Memory B cell (primary cell): ENCODE results near the gene ATXN1.

ENCODE experiments used
- ATAC-seq: fragments of 150-1000 bp; cut with Tn5 transposase; 2 replicates; pipeline ENCODE4 v1.10.0; 2021; ENCODE audit warnings: low read depth, mild to moderate bottlenecking, moderate library complexity
- DNase-seq, 2 donors: peaks; one replicate each; pipeline ENCODE4 v3.0.0; 2022; ENCODE audit warnings: low spot score in 2 of 2
- H3K27ac Mint-ChIP-seq: one replicate; pipeline ENCODE4 v1.8.0; 2022; ENCODE audit warnings: mild to moderate bottlenecking, moderate library complexity, mixed read lengths
- H3K27me3 Mint-ChIP-seq: one replicate; pipeline ENCODE4 v1.8.0; 2022; ENCODE audit warnings: mixed read lengths
- H3K36me3 Mint-ChIP-seq: one replicate; pipeline ENCODE4 v1.8.0; 2022; ENCODE audit warnings: mild to moderate bottlenecking, mixed read lengths
- H3K4me1 Mint-ChIP-seq: one replicate; pipeline ENCODE4 v1.8.0; 2022; ENCODE audit warnings: mixed read lengths
- H3K4me3 Mint-ChIP-seq: one replicate; pipeline ENCODE4 v1.8.0; 2022; ENCODE audit warnings: mild to moderate bottlenecking, moderate library complexity, mixed read lengths
- H3K9me3 Mint-ChIP-seq: one replicate; pipeline ENCODE4 v1.8.0; 2022; ENCODE audit warnings: mixed read lengths

Gene ATXN1

DNA sequence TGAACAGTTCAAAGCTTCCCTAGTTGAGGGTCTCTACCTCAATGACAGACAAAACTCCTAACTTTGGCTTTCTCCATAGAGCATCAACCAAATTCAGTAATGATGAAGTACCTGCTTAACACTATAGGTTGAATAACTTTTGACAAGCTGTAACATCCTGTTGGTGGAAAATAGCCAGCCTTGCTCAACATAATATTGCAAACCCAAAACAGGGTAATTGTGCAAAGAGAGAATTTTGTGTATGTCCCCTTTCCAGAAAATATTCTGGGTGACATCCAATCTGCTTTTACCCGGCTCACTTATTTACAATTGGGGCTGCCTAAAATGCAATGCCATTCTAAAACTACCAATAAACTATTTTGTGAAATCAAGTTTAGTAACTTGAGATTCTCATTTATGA, 72.8 kb downstream of the ATXN1 start:
- H3K36me3 Mint-ChIP-seq, result no peaks in the 10 kb centered on the region
- no peaks in the 10 kb centered on the region for H3K27me3 Mint-ChIP-seq
- ATAC-seq (no peak), DNase-seq (no peak)
- peak overlapping the region; percentile 18 for H3K27ac Mint-ChIP-seq
- H3K4me1 Mint-ChIP-seq, result peaks cover 40% of the 10 kb centered on the region
- no peaks in the 10 kb centered on the region for H3K9me3 Mint-ChIP-seq
- no peak overlapping the region for H3K4me3 Mint-ChIP-seq

GRCh38 chr6:16687045-16687444, 74.2 kb downstream of the ATXN1 start:
- Mint-ChIP-seq H3K27ac (peak overlapping the region; percentile 74), H3K4me3 (peak overlapping the region; percentile 7), H3K9me3 (no peaks in the 10 kb centered on the region), H3K4me1 (peaks cover 42% of the 10 kb centered on the region), H3K36me3 (no peaks in the 10 kb centered on the region), H3K27me3 (no peaks in the 10 kb centered on the region)
- no peak for ATAC-seq
- no peak for DNase-seq

DNA sequence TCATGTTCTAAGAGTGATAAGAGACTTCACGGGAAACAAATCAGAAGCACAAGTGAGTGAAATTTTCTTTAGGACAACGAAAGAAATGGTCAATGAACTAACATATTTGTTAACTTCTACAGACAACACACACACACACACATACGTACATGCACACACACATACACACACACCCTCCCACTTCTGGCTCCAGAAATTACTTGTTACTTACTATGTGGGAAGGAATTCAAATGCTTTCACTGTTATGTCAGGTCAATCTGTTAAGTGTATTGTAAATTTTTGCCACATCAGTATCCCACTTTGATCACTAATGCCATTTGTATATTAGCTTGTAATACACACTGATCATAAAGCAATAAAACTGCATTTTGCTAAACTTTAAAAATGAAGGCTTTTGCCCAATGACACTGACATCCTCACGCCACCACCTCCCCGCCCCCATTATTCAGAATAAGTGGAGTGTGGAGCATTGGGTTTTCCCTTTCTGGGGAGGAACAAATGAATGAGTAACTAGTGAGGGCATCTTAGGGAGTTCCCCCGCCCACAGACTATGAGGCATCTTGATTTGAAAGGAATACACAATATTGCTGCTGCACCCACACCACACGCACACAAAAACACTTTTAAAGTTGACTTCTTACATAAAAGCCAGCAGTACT, 76.2 kb downstream of the ATXN1 start:
- Mint-ChIP-seq H3K27me3 (no peaks in the 10 kb centered on the region), H3K4me1 (peaks cover 31% of the 10 kb centered on the region), H3K27ac (peak overlapping the region; percentile 36), H3K9me3 (no peaks in the 10 kb centered on the region), H3K4me3 (no peak overlapping the region), H3K36me3 (peaks cover 9% of the 10 kb centered on the region)
- ATAC-seq (peak; percentile 89), DNase-seq (peak in 1 of 2 donors; percentile 37)

DNA sequence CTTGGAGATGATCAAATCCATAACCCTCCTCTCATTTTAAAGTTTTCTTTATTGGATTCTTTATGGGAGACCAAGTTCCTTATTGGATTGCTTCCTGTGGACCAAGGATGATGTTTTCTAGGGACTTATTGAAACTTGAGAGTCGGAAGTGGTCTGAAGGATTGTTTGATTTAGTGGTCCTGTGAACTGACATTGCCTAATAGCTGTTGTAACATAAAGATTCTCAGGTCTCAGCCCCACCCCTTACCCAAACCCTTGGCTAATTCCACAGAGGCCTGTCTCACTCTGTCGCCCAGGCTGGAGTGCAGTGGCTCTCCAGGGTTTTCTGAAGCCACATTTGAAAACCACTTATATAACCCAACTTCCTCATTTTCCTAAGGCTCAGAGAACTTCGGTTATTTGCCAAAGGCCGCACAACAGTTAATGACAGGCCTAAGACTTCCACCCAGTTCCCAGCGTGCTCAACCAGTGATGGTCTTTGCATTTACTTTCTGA, 77.0 kb downstream of the ATXN1 start:
- peaks cover 10% of the 10 kb centered on the region for H3K36me3 Mint-ChIP-seq
- peak overlapping the region; percentile 78 for H3K27ac Mint-ChIP-seq
- no peak for DNase-seq
- ATAC-seq, result peak; percentile 45
- H3K4me1 Mint-ChIP-seq, result peaks cover 31% of the 10 kb centered on the region
- H3K4me3 Mint-ChIP-seq, result no peak overlapping the region
- H3K9me3 Mint-ChIP-seq, result no peaks in the 10 kb centered on the region
- peaks cover under 1% of the 10 kb centered on the region for H3K27me3 Mint-ChIP-seq

GRCh38 chr6:16683641-16684194, 77.5 kb downstream of the ATXN1 start:
- Mint-ChIP-seq H3K27ac (peak overlapping the region; percentile 78), H3K4me1 (peaks cover 32% of the 10 kb centered on the region)

DNA sequence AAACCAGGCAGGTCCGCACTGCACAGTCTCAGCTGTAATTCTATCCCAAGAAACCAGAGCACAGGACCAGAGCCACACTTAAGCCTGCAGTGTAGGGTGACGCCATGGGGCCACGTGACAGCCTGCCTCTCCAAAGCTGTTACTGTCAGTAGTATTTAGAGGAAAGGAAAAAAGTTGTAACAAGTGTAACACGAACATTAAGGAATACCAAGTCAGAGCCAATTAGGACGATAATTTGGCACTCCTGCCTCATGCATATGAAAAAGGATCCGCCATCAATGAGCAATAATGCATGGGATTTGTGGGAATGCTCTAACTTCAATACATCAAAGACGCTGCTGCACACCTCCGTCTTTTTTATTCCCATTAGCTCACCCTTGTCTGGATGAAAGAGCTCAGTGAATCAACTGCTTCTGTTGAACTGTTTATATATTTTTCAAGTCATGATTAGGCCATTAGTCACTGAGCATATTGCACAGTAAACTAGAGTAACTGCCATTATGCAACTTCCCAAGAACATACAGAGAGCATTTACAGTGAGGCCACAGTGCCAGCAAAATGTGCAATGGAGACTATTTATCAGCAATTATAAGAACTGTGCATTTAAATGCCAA, 79.9 kb downstream of the ATXN1 start:
- Mint-ChIP-seq H3K27me3 (peaks cover 5% of the 10 kb centered on the region), H3K4me1 (peaks cover 22% of the 10 kb centered on the region), H3K4me3 (no peak overlapping the region), H3K27ac (no peak overlapping the region), H3K9me3 (peaks cover 3% of the 10 kb centered on the region), H3K36me3 (peaks cover 15% of the 10 kb centered on the region)
- no peak for ATAC-seq
- DNase-seq, result no peak

More at GRCh38 chr6:16683641-16684194, 77.5 kb downstream of the ATXN1 start:
- peaks cover 3% of the 10 kb centered on the region for H3K9me3 Mint-ChIP-seq
- no peak for DNase-seq
- H3K4me3 Mint-ChIP-seq, result no peak overlapping the region
- peaks cover 5% of the 10 kb centered on the region for H3K27me3 Mint-ChIP-seq
- ATAC-seq, result peak; percentile 41
- H3K36me3 Mint-ChIP-seq, result peaks cover 15% of the 10 kb centered on the region

GRCh38 chr6:16679050-16679449, 82.2 kb downstream of the ATXN1 start:
- ATAC-seq, result no peak

GRCh38 chr6:16677458-16677857, 83.8 kb downstream of the ATXN1 start:
- peaks cover 6% of the 10 kb centered on the region for H3K4me1 Mint-ChIP-seq
- no peak overlapping the region for H3K27ac Mint-ChIP-seq
- no peak for ATAC-seq

More at GRCh38 chr6:16679050-16679449, 82.2 kb downstream of the ATXN1 start:
- Mint-ChIP-seq H3K27ac (no peak overlapping the region), H3K27me3 (peaks cover 5% of the 10 kb centered on the region), H3K9me3 (peaks cover 3% of the 10 kb centered on the region), H3K4me3 (no peak overlapping the region), H3K4me1 (peaks cover 12% of the 10 kb centered on the region), H3K36me3 (peaks cover 18% of the 10 kb centered on the region)
- no peak for DNase-seq

DNA sequence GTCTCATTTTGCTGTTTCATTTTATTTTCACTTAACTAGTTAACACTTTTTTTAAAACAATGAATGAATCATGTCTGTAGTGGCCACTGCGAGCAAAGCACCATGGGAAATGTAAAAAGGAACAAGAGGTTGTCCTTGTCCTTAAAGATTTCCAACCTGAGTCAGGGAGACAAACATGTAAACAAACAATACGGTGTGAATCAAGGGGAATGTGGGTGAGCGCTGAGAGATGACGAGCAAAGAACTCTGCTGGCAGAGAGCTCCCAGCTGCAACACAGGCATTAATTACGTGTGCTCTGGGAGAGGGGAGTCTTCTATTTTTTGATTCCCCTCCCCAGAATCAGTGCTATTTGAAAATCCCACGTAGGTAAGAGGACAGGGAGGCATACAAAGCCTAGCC, 84.3 kb downstream of the ATXN1 start:
- no peak for ATAC-seq
- H3K36me3 Mint-ChIP-seq, result peaks cover 20% of the 10 kb centered on the region
- no peak overlapping the region for H3K4me3 Mint-ChIP-seq
- H3K27ac Mint-ChIP-seq, result no peak overlapping the region
- peaks cover 3% of the 10 kb centered on the region for H3K9me3 Mint-ChIP-seq
- H3K4me1 Mint-ChIP-seq, result peaks cover 8% of the 10 kb centered on the region
- DNase-seq, result no peak
- peaks cover 5% of the 10 kb centered on the region for H3K27me3 Mint-ChIP-seq

More at GRCh38 chr6:16677458-16677857, 83.8 kb downstream of the ATXN1 start:
- Mint-ChIP-seq H3K4me3 (no peak overlapping the region), H3K27me3 (peaks cover 5% of the 10 kb centered on the region), H3K9me3 (peaks cover 3% of the 10 kb centered on the region), H3K36me3 (peaks cover 18% of the 10 kb centered on the region)
- DNase-seq, result no peak

- H3K36me3 Mint-ChIP-seq, result peaks cover 15% of the 10 kb centered on the region
- peaks cover 3% of the 10 kb centered on the region for H3K9me3 Mint-ChIP-seq
- DNase-seq (no peak), ATAC-seq (no peak)
- H3K4me3 Mint-ChIP-seq, result no peak overlapping the region
- peaks cover 5% of the 10 kb centered on the region for H3K27me3 Mint-ChIP-seq
- H3K27ac Mint-ChIP-seq, result no peak overlapping the region
- H3K4me1 Mint-ChIP-seq, result peaks cover 9% of the 10 kb centered on the region
Observed at GRCh38 chr6:16676376-16676775, 84.9 kb downstream of the ATXN1 start.

- Mint-ChIP-seq H3K27me3 (peaks cover 5% of the 10 kb centered on the region), H3K27ac (no peak overlapping the region), H3K36me3 (peaks cover 11% of the 10 kb centered on the region), H3K4me3 (no peak overlapping the region), H3K4me1 (peaks cover 19% of the 10 kb centered on the region), H3K9me3 (peaks cover 3% of the 10 kb centered on the region)
- no peak for ATAC-seq
- no peak for DNase-seq
Observed at GRCh38 chr6:16674801-16675392, 86.4 kb downstream of the ATXN1 start.

- Mint-ChIP-seq H3K9me3 (no peaks in the 10 kb centered on the region), H3K4me3 (no peak overlapping the region), H3K27ac (no peak overlapping the region), H3K4me1 (peaks cover 22% of the 10 kb centered on the region), H3K36me3 (peaks cover 5% of the 10 kb centered on the region), H3K27me3 (no peaks in the 10 kb centered on the region)
- ATAC-seq, result no peak
- no peak for DNase-seq
Observed at GRCh38 chr6:16673011-16673797, 88.1 kb downstream of the ATXN1 start.

GRCh38 chr6:16671302-16672289, 89.7 kb downstream of the ATXN1 start:
- no peaks in the 10 kb centered on the region for H3K9me3 Mint-ChIP-seq
- no peak overlapping the region for H3K4me3 Mint-ChIP-seq
- ATAC-seq (no peak), DNase-seq (no peak)
- peaks cover 26% of the 10 kb centered on the region for H3K4me1 Mint-ChIP-seq
- no peak overlapping the region for H3K27ac Mint-ChIP-seq
- H3K36me3 Mint-ChIP-seq, result peaks cover 7% of the 10 kb centered on the region
- no peaks in the 10 kb centered on the region for H3K27me3 Mint-ChIP-seq
